GM18519 (cell line): ENCODE results near the gene LCE3A.
"Not testable (repeated sequence)": the region's sequence is repeated elsewhere in the genome, so short reads cannot be mapped to it uniquely, and the experiment has no call there.

Experiments used
- ATAC-seq: cut with Tn5 transposase; IDR thresholded peaks from one replicate; pipeline ENCODE4 v1.9.1; 2021; ENCODE audit warnings: mild to moderate bottlenecking, moderate library complexity; ENCODE audit not compliant: unreplicated experiment, low FRiP score

Gene LCE3A

DNA sequence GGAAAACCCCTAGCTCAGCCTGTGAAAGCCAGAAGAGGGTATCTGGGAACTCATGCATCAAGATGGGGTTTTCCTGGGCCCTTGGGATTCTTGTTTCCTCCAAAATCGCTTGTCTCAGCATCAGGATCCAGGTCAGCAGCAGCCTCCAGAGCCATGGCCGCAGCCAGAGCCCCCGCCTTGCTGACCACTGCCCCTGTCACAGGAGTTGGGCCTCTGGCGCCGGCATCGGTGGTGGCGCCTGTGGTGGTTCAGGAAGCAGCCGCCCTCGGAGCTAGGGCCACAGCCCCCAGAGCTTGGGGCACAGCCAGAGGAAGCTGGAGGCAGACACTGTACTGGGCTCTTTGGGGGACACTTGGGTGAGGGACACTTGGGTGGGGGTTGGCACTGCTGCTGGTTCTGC is 43.4 kb downstream of the LCE3A start:
- ATAC-seq: not testable (repeated sequence)

- ATAC-seq: no peak
Measured at GRCh38 chr1:152577168-152577567, 45.7 kb downstream of the LCE3A start.
